LNCAP (cell line): ENCODE measurements around the gene TRMT2A.
A peak's percentile ranks its signal among the peaks of the same experiment; 100 is the strongest.

Experiments
- TF ChIP-seq, protein P1 (sequence below): fragments of 450-650 bp; IDR thresholded peaks from 2 replicates; pipeline ENCODE4 v1.5.1; 2017; ENCODE audit warnings: mild to moderate bottlenecking

Gene TRMT2A

DNA sequence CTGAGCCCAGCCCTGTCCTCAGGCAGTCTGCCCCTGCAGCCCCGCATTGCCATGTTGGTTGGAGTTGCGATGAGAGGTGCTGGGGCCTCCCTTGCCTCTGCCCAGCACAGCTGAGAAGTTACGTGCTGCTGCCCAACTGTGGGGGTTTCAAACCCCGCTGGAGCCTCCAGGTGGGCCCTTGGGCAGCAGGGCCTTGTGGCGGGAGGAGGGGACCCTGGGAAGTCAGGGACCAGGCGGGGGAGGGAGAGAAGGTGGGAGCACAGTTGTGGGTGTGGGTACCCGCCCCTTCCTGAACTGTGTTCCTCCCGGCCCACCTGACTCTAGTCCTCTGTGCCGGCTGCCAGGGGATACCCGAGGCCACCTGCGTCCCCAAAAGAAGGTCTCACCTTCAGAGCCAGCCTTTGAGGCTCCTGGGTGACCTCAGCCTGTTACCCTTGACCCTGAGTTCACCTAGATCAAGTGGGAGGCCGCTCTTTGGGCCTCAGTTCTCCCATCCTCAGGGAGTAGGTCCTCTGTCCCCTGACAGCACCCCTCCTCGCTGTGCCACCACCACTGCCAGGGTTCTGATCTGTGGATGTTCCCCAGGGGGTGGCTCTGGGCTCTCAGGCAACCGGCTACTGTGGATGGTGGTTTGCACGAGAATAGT is 41.5 kb upstream of the TRMT2A start:
- TF ChIP-seq, protein P1, sequence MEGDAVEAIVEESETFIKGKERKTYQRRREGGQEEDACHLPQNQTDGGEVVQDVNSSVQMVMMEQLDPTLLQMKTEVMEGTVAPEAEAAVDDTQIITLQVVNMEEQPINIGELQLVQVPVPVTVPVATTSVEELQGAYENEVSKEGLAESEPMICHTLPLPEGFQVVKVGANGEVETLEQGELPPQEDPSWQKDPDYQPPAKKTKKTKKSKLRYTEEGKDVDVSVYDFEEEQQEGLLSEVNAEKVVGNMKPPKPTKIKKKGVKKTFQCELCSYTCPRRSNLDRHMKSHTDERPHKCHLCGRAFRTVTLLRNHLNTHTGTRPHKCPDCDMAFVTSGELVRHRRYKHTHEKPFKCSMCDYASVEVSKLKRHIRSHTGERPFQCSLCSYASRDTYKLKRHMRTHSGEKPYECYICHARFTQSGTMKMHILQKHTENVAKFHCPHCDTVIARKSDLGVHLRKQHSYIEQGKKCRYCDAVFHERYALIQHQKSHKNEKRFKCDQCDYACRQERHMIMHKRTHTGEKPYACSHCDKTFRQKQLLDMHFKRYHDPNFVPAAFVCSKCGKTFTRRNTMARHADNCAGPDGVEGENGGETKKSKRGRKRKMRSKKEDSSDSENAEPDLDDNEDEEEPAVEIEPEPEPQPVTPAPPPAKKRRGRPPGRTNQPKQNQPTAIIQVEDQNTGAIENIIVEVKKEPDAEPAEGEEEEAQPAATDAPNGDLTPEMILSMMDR, result no peak

DNA sequence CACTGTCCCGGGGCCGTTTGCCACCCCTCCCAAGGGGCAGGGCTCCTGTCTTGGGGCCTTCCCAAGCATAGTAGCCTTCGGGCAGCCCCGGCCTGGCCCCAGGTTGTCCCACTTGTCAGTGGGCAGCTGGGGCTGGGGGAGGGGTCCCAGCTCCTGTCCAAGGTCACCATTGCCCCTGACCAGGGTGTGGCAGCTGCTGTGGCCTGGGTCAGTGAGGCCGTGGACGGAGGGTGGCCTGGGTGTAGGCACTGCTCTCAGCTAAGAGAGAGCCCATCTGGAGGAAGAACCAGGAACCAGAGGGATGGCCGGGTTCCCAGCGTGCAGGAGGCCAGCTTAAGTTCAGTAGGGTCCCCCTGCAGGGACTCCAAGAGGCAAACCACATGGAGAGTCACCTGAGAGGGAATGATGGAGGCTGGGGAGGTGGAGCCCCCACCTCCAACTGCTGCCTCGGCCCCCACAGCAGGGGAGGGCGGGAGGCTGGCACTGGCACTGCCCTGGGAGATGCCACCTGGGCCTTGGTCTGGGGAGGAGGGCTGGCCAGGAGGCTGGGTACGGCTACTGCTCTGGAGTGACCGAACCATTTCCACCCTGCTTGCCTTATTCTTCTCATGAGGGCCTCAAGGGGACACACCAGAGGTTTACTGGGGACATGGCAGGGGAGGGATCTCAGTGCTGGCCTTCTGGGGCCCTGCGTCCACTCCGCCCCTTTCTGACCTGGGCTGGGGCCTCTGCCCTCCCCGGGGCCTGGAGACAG is 40.6 kb upstream of the TRMT2A start:
- TF ChIP-seq, protein P1, result no peak

DNA sequence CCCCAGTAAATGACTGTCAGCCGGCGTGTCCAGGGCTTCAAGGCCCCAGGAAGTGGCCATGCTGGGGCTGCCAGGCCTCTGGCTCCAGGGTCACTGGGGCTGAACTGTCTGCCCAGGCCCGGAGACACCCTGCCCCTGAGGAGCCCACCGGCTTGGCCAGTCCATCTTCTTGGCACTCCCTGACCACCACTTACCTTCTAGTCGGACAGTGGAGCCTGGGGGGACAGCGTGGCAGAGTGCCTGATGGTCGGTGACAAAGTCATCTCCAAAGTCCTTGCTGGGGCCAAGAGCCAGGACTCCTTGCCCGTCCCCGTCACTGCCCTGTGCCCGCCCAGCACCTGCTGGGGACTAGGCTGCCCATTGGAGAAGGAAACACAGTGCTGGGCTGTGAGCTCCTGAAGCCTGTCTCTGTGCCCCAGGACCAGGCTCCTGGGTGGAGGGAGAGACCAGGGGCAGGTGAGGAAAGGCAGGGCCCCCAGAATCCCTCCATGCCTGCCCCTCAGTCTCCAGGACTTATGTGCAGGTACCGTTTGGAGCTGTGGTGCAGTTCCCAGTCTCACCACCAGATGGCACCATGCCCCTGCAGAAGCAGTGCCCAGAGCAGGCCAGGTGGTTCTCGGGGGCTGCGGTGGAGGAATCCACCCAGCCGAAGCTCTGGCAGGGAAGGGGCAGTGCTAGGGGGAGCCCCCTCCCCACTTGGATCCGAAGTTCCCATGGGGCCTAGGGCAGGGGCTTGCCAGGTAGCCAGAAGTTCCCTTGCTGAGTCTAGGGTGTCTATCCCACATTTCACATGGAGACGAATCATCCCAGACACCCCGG is 39.8 kb upstream of the TRMT2A start:
- TF ChIP-seq, protein P1, result peak; percentile 95

DNA sequence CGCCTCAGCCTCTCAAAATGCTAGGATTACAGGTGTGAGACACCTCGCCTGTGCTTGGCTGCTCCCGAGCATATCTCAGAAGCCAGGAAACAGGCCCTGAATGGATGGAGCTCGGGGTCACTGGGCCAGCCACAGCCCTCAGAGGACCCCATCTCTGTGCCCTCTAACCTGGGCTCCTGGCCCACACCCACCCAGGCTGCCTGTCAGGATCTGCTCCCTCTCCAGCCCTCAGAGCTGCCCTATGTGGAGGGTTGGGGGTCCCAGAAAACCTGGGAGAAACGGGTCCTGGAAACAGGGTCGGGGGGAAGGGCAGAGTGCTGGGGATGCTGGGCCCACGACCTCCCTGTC is 39.0 kb upstream of the TRMT2A start:
- TF ChIP-seq, protein P1, result no peak

DNA sequence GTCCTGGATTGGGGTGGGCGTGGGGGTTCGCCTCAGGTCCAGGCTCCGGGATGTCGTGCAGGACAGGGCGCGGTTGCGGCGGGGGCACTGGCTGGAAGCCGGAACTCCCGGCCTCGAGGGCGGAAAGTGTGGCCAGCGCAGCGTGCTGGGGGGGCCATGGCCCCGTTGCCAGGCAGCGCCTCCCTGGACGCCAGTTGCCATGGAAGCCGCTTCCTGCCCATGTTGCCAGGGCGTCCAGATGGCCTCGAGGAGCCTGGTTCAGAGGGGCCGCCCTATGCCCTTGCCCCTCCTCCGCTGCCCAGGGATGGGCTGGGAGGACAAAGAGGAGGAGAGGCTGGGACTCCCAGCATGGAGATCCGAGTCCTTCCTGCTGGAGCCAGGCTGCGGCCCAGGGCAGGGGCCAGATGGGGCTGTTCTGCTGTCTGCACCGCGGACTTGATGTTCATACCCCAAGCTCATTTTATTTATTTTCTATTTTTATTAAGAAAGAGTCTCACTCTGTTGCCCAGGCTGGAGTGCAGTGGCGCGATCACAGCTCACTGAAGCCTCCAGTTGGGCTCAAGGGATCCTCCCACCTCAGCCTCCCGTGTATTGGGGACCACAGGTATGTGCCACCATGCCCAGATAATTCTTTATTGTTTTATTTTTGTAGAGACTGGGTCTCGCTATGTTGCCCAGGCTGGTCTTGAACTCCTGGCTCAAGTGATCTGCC is 38.5 kb upstream of the TRMT2A start:
- TF ChIP-seq, protein P1, result no peak

DNA sequence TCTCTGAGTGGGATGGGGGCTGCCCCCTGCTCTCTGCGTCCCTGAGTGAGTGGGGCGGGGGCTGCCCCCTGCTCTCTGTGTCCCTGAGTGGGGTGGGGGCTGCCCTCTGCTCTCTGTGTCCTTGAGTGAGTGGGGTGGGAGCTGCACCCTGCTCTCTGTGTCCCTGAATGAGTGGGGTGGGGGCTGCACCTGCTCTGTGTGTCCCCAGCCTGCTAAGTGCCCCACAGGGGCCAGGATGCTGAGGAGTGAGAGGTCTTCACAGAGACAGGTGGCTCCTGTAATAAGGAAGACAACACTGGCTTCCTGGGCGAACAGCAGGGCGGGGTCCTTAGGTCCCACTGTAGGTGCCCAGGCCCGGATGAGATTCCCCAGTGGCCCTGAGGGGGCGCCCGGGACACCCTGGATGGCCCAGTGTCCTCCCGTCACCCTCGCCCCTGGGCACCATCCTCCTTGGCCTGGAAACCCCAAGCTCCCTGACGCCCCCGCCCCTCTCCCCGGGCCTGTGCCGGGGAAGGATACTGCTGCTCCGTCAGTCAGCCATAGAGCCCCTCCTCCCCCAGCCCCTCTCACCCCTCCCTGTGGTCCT is 37.7 kb upstream of the TRMT2A start:
- TF ChIP-seq, protein P1, result no peak

DNA sequence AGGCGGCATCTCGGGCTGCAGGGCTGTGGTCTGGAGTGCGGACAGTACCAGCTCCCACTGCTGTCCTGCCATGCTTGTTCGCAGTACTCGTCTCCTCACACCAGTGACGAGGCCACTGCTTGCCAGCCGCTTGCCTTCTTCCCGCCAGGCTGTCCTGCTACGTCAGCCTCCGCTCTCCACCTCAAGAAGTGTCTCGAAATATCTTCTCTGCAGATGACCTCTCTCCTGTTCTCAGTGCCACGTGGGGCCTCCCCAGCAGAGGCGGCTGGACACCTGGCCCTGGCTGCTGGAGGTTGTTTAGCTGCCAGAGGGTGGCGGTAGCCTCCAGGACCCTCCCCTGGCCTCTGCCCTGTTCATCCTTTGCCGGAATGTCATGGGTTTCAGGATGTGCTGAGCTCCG is 36.9 kb upstream of the TRMT2A start:
- TF ChIP-seq, protein P1, result no peak
